ENCODE measurements around the gene RTN4RL2. TPM values are rescaled to one million over a fixed set of nuclear protein-coding genes. Genes with fewer than 3 reads are reported as not detected.

Gene RTN4RL2
- polyA plus RNA-seq, 1 donor from 2014 or later, result 0.66 TPM

DNA sequence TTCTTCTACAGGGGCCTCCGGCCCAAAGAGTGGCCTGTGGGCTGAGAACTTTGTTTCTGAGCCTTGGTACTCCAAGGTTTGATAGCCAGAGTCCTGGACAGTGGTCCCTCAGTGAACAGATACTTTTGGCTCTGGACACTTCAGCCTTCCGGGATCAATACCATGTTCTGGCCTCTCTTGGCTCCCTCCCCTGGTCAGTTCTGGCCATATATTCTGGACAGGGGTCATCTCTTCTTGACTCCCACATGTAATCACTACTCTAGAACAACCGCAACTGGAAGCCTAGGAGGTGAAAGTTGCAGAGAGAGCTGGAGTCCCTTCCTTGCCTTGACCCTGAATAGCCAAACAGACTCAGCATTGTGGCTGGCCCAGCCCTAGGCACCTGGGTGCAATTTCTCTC is 2.3 kb downstream of the RTN4RL2 start:
- Histone ChIP-seq H3K9ac (ENCODE audit: low read length) (no peak overlapping the region), H3K27ac (ENCODE audit: low read length) (no peak overlapping the region), H3K79me2 (replicated peaks; ENCODE audit: insufficient read depth, low read length) (no peaks in the 10 kb centered on the region), H3K4me3 (ENCODE audit: low read length) (no peak overlapping the region), H3K4me2 (ENCODE audit: low read length) (no peak overlapping the region), H3K9me2 (ENCODE audit: insufficient read depth, low read length) (no peaks in the 10 kb centered on the region), H3K9me3 (ENCODE audit: low read length) (no peaks in the 10 kb centered on the region), H2AFZ (ENCODE audit: low read depth, low read length) (no peak overlapping the region), H3F3A (ENCODE audit: insufficient read depth, low read length, poor library complexity, severe bottlenecking) (no peaks in the 10 kb centered on the region), H3K27me3 (ENCODE audit: insufficient read depth, low read depth, low read length) (peaks cover 49% of the 10 kb centered on the region), H4K20me1 (ENCODE audit: insufficient read depth) (no peaks in the 10 kb centered on the region), H3K36me3 (ENCODE audit: insufficient read depth, low read length) (no peaks in the 10 kb centered on the region)
- TF ChIP-seq TAF1 (IDR thresholded peaks at IDR 0.05; ENCODE audit: low read depth) (no peak), EP300 (conservative IDR thresholded peaks at IDR 0.05; ENCODE audit: poor library complexity, severe bottlenecking) (no peak), POLR2AphosphoS5 (IDR thresholded peaks at IDR 0.05) (no peak), RAD21 (conservative IDR thresholded peaks at IDR 0.05) (no peak), EZH2 (IDR thresholded peaks at IDR 0.05; ENCODE audit: borderline replicate concordance, insufficient read depth, low read length, poor library complexity, severe bottlenecking) (no peak), SMC3 (conservative IDR thresholded peaks at IDR 0.05; ENCODE audit: poor library complexity) (no peak), MXI1 (conservative IDR thresholded peaks at IDR 0.05; ENCODE audit: poor library complexity, severe bottlenecking) (no peak)
- TF ChIP-seq, protein P1, sequence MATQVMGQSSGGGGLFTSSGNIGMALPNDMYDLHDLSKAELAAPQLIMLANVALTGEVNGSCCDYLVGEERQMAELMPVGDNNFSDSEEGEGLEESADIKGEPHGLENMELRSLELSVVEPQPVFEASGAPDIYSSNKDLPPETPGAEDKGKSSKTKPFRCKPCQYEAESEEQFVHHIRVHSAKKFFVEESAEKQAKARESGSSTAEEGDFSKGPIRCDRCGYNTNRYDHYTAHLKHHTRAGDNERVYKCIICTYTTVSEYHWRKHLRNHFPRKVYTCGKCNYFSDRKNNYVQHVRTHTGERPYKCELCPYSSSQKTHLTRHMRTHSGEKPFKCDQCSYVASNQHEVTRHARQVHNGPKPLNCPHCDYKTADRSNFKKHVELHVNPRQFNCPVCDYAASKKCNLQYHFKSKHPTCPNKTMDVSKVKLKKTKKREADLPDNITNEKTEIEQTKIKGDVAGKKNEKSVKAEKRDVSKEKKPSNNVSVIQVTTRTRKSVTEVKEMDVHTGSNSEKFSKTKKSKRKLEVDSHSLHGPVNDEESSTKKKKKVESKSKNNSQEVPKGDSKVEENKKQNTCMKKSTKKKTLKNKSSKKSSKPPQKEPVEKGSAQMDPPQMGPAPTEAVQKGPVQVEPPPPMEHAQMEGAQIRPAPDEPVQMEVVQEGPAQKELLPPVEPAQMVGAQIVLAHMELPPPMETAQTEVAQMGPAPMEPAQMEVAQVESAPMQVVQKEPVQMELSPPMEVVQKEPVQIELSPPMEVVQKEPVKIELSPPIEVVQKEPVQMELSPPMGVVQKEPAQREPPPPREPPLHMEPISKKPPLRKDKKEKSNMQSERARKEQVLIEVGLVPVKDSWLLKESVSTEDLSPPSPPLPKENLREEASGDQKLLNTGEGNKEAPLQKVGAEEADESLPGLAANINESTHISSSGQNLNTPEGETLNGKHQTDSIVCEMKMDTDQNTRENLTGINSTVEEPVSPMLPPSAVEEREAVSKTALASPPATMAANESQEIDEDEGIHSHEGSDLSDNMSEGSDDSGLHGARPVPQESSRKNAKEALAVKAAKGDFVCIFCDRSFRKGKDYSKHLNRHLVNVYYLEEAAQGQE (IDR thresholded peaks at IDR 0.05; ENCODE audit: borderline replicate concordance), result no peak
- TF ChIP-seq, protein P2, sequence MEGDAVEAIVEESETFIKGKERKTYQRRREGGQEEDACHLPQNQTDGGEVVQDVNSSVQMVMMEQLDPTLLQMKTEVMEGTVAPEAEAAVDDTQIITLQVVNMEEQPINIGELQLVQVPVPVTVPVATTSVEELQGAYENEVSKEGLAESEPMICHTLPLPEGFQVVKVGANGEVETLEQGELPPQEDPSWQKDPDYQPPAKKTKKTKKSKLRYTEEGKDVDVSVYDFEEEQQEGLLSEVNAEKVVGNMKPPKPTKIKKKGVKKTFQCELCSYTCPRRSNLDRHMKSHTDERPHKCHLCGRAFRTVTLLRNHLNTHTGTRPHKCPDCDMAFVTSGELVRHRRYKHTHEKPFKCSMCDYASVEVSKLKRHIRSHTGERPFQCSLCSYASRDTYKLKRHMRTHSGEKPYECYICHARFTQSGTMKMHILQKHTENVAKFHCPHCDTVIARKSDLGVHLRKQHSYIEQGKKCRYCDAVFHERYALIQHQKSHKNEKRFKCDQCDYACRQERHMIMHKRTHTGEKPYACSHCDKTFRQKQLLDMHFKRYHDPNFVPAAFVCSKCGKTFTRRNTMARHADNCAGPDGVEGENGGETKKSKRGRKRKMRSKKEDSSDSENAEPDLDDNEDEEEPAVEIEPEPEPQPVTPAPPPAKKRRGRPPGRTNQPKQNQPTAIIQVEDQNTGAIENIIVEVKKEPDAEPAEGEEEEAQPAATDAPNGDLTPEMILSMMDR (IDR thresholded peaks at IDR 0.05; ENCODE audit: poor library complexity, severe bottlenecking), result no peak

DNA sequence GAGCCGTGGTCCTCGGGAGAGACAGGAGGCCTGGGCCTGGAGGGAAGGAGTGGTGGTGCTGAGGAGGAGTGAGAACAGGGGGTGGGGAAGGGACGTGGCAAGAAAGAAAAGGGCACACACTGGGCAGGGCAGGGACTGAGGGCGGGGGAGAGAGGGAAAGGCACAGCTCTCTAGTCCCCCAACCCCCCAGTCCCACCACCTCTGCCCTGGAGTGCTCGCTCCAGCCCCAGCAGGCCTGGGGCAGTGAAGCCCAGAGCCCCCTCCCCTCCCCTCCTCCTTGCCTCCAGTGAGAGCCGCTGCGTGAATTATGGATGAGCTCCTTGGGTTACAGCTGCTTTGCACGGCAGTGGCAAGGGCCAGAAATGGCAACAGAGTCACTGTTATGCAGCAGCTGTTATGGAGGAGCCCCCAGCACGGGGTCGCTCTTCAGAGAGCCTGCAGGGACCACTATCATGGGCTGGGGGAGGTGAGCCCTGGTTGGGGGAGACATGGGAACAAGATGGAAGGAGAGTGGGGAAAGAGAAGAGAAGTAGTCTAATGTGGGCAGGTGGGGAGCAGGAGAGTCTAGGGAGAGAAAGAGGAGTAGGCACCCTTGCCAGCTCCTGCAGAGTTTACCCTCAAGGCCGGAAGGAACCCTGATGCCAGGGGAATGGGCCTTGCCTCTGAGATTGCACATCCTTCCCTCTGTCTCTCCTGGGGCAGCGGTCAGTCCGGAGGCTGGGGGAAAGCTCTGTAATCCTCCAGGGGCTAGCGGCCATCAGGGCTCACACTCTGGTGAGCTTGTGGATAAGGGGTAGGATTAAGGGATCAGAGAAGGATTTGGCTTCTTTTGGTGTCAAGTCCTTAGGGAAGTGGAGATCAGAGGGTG is 3.6 kb downstream of the RTN4RL2 start:
- Histone ChIP-seq H3K9ac (ENCODE audit: low read length) (peak overlapping the region; percentile 12), H3K36me3 (ENCODE audit: insufficient read depth, low read length) (no peaks in the 10 kb centered on the region), H3K9me2 (ENCODE audit: insufficient read depth, low read length) (no peaks in the 10 kb centered on the region), H2AFZ (ENCODE audit: low read depth, low read length) (peak overlapping the region; percentile 14), H3K27me3 (ENCODE audit: insufficient read depth, low read depth, low read length) (peaks cover 35% of the 10 kb centered on the region), H3K4me2 (ENCODE audit: low read length) (no peak overlapping the region), H3K27ac (ENCODE audit: low read length) (no peak overlapping the region), H3K79me2 (replicated peaks; ENCODE audit: insufficient read depth, low read length) (no peaks in the 10 kb centered on the region), H3F3A (ENCODE audit: insufficient read depth, low read length, poor library complexity, severe bottlenecking) (no peaks in the 10 kb centered on the region), H3K4me3 (ENCODE audit: low read length) (peak overlapping the region; percentile 28), H4K20me1 (ENCODE audit: insufficient read depth) (no peaks in the 10 kb centered on the region), H3K9me3 (ENCODE audit: low read length) (no peaks in the 10 kb centered on the region)
- TF ChIP-seq EP300 (conservative IDR thresholded peaks at IDR 0.05; ENCODE audit: poor library complexity, severe bottlenecking), result no peak
- TF ChIP-seq, protein P2 (IDR thresholded peaks at IDR 0.05; ENCODE audit: poor library complexity, severe bottlenecking), result no peak
- TF ChIP-seq, protein P1 (IDR thresholded peaks at IDR 0.05; ENCODE audit: borderline replicate concordance), result no peak
- TF ChIP-seq RAD21 (conservative IDR thresholded peaks at IDR 0.05), result no peak
